HG02763 (cell line): Measurements from ENCODE around the gene DNAJA1.
A peak's percentile ranks its signal among the peaks of the same experiment; 100 is the strongest.

ENCODE experiments used
- ATAC-seq: cut with Tn5 transposase; IDR thresholded peaks from one replicate; pipeline ENCODE4 v1.9.1; 2021; ENCODE audit warnings: mild to moderate bottlenecking, moderate library complexity; ENCODE audit not compliant: unreplicated experiment

DNAJA1 gene

GRCh38 chr9:33025572-33026342, 684 bp downstream of the DNAJA1 start:
- peak; percentile 44 for ATAC-seq

GRCh38 chr9:33029231-33029786, 4.2 kb downstream of the DNAJA1 start:
- ATAC-seq = no peak

GRCh38 chr9:33030285-33030684, 5.2 kb downstream of the DNAJA1 start:
- no peak for ATAC-seq

- no peak for ATAC-seq
Measured at GRCh38 chr9:33032292-33032691, 7.2 kb downstream of the DNAJA1 start.

GRCh38 chr9:33032865-33033264, 7.8 kb downstream of the DNAJA1 start:
- ATAC-seq = no peak

GRCh38 chr9:33040792-33041431, 15.8 kb downstream of the DNAJA1 start:
- ATAC-seq = no peak

GRCh38 chr9:33041432-33042188, 16.5 kb downstream of the DNAJA1 start:
- ATAC-seq = no peak

GRCh38 chr9:33042473-33042872, 17.4 kb downstream of the DNAJA1 start:
- no peak for ATAC-seq

- no peak for ATAC-seq
Measured at GRCh38 chr9:33043671-33044070, 18.6 kb downstream of the DNAJA1 start.

GRCh38 chr9:33044162-33044673, 19.1 kb downstream of the DNAJA1 start:
- peak; percentile 76 for ATAC-seq

- no peak for ATAC-seq
Measured at GRCh38 chr9:33044677-33045282, 19.7 kb downstream of the DNAJA1 start.

- ATAC-seq = no peak
Measured at GRCh38 chr9:33046061-33046460, 21.0 kb downstream of the DNAJA1 start.

GRCh38 chr9:33048054-33048465, 23.0 kb downstream of the DNAJA1 start:
- ATAC-seq = no peak

GRCh38 chr9:33049680-33050361, 24.7 kb downstream of the DNAJA1 start:
- no peak for ATAC-seq

GRCh38 chr9:33051144-33051543, 26.1 kb downstream of the DNAJA1 start:
- no peak for ATAC-seq

GRCh38 chr9:33065157-33066076, 40.3 kb downstream of the DNAJA1 start:
- ATAC-seq = no peak

GRCh38 chr9:33068991-33069390, 43.9 kb downstream of the DNAJA1 start:
- ATAC-seq = no peak

GRCh38 chr9:33076046-33077004, 51.3 kb downstream of the DNAJA1 start, which contains the start of gene SMU1:
SMU1 (minus strand) TSS chr9:33076674; CDS start chr9:33076608, 66 bp downstream.
- peak; percentile 98 for ATAC-seq
